GM21447 (cell line): ENCODE measurements around the gene TMEM263.
A peak's percentile ranks its signal among the peaks of the same experiment; 100 is the strongest.
"Not testable (repeated sequence)": the region's sequence is repeated elsewhere in the genome, so short reads cannot be mapped to it uniquely, and the experiment has no call there.

ENCODE experiments used
- ATAC-seq: cut with Tn5 transposase; IDR thresholded peaks from one replicate; pipeline ENCODE4 v1.9.1; 2021; ENCODE audit not compliant: unreplicated experiment

The TMEM263 gene

DNA sequence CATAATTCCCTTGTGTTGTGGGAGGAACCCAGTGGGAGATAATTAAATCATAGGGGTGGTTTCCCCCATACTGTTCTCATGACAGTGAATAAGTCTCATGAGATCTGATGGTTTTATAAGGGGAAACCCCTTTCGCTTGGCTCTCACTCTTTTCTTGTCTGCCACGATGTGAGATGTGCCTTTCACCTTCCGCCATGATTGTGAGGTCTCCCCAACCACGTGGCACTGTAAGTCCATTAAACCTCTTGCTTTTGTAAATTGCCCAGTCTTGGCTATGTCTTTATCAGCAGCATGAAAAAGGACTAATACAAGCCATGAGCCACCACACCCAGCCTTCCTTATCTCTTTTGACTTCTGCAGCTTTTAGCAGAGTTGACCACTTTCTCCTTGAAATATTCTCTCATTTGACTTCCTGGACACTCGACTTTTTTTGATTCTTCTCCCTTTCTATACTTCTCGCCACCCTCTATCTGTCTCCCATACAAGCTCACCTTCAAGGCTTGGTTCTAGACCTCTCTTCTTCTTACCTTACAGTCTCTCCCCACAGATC, 29.0 kb downstream of the TMEM263 start:
- no peak for ATAC-seq

DNA sequence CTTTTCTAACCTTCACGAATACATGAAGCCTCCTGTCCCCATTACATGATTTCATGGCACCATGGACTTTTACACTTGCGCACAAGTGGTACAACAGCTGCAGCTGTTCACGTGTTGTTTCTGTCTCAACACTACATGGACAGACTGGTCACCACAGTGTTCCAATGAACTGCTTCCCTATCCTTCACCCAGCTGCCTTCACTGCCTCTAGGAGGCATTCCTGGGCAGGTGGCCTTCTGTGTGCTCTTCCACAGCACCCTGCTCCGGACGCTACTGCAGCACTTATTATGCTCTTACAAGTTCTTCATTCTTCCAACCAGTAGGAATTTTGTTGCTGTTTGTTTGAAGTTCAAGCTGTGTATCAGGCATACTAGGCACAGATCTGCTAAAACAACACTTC, 29.8 kb downstream of the TMEM263 start:
- no peak for ATAC-seq

DNA sequence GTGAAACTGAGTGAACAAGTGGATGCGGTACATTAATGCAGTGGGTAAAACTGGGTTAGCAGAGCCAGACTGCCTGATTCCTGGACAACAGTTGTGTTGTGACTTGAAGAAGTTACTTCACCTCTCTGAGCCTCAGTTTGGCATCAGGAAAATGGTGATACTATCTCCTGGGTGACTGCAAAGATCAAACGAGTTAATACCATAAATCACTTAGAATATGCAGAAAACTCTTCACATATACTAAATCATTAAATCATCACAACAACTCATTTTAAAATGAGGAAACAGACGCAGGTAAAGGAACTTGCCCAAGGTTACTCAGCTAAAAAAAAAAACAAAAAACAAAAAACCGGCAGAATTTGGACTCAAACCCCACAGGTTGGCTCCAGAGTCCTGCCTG, 30.4 kb downstream of the TMEM263 start:
- no peak for ATAC-seq

DNA sequence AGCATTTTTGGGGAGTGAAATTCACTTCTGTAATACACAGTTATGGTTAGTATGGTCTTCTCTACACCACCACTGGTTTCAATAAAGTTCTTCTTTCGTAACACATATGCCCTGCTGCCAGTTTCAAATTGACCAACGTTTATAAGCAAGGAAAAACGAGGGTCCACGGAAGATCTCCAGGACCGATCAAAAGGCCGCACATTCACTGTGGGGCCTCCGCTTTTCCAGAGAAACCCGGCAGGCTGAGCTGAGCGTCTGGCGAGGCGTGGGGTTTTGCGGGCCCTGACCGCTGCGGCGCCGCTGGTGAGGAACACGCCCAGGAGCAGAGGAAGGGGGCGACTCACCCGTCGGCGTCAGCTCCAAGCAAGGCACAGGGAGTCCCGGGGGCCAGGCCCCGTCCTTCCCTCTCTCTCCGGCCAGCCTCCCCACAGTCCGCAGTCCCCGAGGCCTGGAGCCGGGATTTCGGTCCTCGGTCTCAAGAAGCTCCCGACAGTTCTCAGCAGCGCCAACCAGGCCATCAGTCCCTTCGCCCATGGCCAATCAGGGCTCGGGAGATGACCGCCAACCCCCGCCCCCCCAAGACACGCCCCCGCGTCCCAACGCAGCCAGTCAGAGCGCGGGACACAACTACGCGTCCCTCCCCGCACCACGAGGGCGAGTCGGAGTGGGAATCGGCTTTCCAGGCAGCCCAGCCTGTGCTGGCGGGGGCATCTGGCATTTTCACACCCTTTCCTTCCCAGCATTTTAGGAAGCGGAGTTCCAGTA, 31.1 kb downstream of the TMEM263 start, which contains the start of gene MTERF2:
MTERF2 (minus strand) TSS at position 522 of the 765 bp plus-strand sequence. CDS start 8,432 bp downstream, outside the sequence.
- peak; percentile 94 for ATAC-seq

DNA sequence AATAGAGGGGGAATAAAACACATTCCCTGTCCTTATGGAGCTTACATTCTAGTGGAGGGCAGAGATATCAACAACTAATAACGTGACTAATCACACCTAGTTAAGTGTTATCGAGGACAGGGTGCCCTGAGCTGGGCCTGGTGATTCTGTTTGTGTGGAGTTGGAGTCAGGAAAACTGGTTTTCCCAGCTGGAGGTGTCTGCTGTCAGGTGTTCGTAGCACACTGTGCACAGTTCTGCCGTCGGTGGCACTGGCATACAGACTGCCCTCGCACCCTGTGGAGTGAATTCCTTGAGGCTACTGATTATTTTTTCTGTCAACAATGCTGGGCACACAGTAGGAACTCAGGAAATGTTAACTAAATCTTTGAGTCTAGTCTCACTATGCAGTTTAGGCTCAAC, 32.1 kb downstream of the TMEM263 start:
- no peak for ATAC-seq

DNA sequence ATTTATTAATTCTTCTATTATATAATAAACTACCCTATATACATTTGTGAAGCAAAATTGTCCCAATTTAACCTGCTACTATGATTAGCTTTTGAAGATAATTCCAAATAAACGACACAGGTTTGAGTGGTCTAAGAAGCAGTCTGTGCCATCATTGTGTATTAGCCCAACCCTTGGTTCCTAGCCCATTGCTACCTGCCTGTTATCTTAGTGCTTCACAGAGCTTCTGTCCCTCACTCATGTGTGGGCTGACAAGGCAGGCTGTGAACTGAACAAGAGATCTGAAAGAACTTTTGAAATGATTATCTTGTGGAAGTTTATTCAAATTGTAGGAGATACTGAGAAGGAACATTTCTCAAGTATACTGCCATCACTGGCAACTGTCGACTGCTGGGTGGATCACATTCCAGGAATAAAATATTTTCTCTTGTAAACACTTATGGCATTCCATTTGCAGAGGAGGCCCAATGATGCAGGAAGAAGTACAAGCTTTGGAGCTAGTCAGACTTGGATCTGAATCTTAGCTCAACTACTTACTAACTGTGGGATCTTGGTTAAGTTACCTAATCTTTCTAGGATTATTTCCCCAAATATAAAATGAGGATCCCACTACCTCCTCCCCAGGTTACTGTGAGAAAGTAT, 39.0 kb downstream of the TMEM263 start:
- no peak for ATAC-seq

DNA sequence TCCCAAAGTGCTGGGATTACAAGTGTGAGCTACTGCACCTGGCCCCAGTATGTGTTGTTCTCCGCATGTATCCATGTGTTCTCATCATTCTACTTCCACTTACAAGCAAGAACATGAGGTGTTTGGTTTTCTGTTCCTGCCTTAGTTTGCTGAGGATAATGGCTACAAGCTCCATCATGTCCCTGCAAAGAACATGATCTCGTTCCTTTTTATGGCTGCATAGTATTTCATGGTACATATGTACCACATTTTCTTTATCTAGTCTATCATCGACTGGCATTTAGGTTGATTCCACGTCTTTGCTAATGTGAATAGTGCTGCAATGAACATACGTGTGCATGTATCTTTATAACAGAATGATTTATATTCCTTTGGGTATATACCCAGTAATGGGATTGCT, 40.4 kb downstream of the TMEM263 start:
- not testable (repeated sequence) for ATAC-seq

DNA sequence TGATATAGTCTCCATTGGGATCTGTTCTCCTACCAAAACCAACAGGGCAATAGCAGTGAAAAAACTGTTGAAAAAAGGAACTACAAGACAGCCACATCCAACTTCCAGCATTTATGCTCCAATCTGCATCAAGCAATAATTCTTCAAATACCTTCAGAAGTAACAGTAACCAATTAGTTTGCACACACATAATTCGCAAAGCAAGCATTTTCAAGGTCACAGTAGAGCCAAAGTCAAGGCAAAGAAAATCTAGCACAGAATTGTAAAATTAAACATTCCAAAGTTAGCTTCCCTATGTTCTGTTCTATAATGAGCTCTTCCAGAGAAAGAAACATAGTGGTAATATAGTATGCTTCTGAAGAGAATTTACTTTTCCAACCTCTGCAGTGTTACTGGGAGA, 42.2 kb downstream of the TMEM263 start:
- ATAC-seq: no peak

DNA sequence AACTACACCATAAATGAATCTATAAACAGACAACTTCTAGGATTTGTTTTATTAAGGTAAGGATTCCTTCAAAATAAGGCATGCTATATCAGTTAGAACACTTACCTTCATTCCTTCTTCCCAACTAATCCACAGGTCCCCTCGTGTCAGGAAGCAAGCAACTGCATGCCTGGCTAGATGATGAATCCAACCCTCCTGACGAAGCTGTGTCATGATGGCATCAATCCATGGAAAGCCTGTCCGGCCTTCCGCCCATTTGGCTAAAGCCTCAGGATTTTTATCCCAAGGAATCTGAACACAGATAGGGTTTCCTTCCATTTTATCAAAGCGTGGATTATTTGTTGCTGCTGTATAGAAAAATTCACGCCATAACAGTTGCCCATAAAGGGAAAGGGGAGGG, 43.7 kb downstream of the TMEM263 start:
- no peak for ATAC-seq

DNA sequence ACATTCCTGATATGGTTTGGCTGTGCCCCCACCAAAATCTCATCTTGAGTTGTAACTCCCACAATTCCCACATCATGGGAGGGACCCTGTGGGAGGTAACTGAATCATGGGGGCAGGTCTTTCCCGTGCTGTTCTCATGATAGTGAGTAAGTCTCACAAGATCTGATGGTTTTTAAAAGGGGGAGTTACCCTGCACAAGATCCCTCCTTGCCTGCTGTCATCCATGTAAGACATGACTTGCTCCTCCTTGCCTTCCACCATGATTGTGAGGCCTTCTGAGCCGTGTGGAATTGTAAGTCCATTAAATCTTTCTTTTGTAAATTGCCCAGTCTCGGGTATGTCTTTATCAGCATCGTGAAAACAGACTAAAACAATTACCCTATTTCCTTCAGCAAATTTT, 47.0 kb downstream of the TMEM263 start:
- not testable (repeated sequence) for ATAC-seq

DNA sequence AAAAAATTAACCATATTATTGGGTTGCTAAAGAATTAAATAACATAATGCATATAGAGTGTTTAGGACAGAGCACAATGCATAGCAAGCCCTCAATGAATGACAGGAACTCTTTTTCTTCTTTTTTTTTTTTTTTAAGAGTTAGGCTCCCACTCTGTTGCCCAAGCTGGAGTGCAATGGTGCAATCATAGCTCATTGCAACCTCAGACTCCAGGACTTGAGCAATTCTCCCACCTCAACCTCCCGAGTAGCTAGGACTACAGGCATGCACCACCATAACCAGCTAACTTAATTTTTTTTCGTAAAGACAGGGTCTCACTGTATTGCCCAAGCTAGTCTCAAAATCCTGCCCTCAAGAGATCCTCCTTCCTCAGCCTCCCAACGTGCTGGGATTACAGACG, 51.7 kb downstream of the TMEM263 start:
- no peak for ATAC-seq

DNA sequence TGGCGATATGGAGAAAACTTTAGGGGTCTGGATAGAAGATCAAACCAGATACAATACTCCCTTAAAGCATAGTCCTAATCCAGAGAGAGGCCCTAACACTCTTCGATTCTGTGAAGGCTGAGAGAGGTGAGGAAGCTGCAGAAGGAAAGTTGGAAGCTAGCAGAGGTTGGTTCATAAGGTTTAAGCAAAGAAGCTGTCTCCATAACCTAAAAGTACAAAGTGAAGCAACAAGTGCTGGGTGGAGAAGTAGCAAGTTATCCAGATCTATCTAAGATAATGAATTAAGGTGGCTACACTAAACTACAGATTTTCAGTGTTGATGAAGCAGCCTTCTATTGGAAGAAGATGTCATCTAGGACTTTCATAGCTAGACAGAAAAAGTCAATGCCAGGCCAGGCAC, 55.8 kb downstream of the TMEM263 start:
- ATAC-seq: no peak

DNA sequence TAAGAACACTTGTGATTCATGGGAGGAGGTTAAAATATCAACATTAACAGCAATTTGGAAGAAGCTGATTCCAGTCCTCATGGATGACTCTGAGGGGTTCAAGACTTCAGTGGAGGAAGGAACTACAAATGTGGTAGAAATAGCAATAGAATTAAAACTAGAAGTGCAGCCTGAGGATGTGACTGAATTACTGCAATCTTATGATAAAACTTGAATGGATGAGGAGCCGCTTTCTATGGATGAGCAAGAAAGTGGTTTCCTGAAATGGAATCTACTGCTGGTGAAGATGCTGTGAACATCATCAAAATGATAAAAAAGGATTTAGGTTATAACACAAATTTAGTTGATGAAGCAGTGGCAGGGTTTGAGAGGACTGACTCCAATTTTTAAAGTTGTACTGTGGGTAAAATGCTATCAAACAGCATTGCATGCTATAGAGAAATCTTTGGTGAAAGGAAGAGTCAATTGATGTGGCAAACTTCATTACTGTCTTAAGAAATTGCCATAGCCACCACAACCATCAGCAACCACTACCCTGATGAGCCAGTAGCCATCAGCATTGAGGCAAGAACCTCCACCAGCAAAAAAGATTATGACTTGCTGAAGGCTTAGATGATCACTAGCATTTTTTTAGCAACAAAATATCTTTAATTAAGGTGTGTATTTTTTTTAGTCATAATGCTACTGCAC, 57.2 kb downstream of the TMEM263 start:
- no peak for ATAC-seq

DNA sequence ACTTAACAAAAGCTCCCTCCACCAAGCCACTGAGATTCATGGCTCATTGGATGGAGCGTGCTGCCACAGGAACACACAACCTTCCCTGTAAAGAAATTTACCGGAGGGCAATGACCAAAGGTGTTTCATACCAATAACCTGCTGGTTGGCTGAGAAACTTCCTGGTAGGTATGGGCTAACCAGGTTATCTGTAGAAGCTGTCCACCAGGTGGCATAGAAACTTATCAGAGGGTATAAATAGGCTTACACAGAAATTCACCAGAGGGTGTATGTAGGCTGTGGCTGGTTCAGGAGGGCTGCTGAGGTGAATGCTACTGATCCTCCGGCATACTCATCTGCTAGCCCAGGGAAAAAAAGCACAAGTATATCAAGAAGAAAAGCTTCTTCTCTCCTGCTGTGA, 58.3 kb downstream of the TMEM263 start:
- ATAC-seq: no peak

DNA sequence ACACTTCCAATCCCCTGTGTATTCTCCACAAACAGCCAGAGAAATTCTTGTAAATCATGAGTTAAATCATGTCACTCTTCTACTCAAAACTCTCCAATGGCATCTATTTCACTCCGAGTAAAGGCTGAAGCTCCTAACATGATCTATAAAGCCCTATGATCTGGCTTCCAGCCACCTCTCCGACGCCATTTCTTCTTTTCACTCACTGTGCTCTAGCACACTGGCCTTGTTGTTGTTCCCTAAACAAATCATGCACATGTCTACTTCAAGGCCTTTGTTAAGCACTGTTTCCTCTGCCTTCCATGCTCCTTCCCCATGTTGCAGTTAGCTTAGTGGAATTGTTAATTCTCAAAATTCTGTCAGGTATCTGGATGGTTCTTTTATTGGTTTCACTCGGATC, 61.3 kb downstream of the TMEM263 start:
- ATAC-seq: no peak

DNA sequence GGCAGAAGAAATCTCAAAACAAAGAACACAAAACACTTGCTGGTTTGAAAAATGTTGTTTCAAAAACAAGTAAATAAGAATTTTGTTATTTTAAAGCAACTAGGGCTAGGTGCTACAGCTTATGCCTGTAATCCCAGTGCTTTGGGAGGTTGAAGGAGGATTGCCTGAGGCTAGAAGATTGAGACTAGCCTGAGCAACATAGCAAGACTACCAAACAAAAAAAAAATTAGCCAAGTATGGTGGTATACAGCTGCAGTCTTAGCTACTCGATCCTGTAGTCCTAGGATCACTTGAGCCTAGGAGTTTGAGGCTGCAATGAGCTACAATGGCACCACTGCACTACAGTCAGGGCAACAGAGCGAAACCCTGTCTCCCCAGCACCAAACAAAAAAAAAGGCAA, 63.8 kb downstream of the TMEM263 start:
- ATAC-seq: no peak
